Spleen (tissue), 11 donors: ENCODE measurements around the gene GRIK4. TPM values are rescaled to one million over a fixed set of nuclear protein-coding genes. Genes with fewer than 3 reads are reported as not detected.

Experiments used
- DNase-seq: peaks from one replicate; pipeline ENCODE4 v3.0.0-alpha.2; 2020
- H3K27ac ChIP-seq, 8 donors: fragments of 200-600 bp; sonication (generic) in 7 of 8; 1 replicate in 4 of 8; 2 replicates in 4 of 8; pipeline versions ENCODE4 v1.5.0 to v1.8.0; 2016 to 2021; ENCODE audit warnings: inconsistent platforms in 4 of 8, mild to moderate bottlenecking in 4 of 8, moderate library complexity in 1 of 8
- H3K27me3 ChIP-seq, 7 donors: fragments of 200-600 bp; sonication (generic) in 6 of 7; replicated peaks in 1 of 7; 1 replicate in 4 of 7; 2 replicates in 3 of 7; pipeline versions ENCODE4 v1.5.0 to v1.8.0; 2016 to 2021; ENCODE audit warnings: inconsistent platforms in 3 of 7, mild to moderate bottlenecking in 1 of 7
- H3K36me3 ChIP-seq, 6 donors: fragments of 200-600 bp; sonication (generic) in 5 of 6; 1 replicate in 4 of 6; 2 replicates in 2 of 6; pipeline versions ENCODE4 v1.5.0 to v1.8.0; 2016 to 2021; ENCODE audit warnings: inconsistent platforms in 2 of 6
- H3K4me1 ChIP-seq, 6 donors: fragments of 200-600 bp; sonication (generic) in 5 of 6; 1 replicate in 3 of 6; 2 replicates in 3 of 6; pipeline versions ENCODE4 v1.5.0 to v1.8.0; 2016 to 2021; ENCODE audit warnings: inconsistent platforms in 3 of 6
- H3K4me3 ChIP-seq, 8 donors: fragments of 200-600 bp; sonication (generic) in 7 of 8; 1 replicate in 4 of 8; 2 replicates in 4 of 8; pipeline versions ENCODE4 v1.5.0 to v1.8.0; 2016 to 2021; ENCODE audit warnings: inconsistent platforms in 4 of 8, mild to moderate bottlenecking in 4 of 8, moderate library complexity in 2 of 8
- H3K9me3 ChIP-seq, 8 donors: fragments of 200-600 bp; sonication (generic) in 7 of 8; 1 replicate in 4 of 8; 2 replicates in 4 of 8; pipeline versions ENCODE4 v1.5.0 to v1.8.0; 2016 to 2021; ENCODE audit warnings: inconsistent platforms in 4 of 8
- CTCF ChIP-seq, 11 experiments: fragments of 200-600 bp in 7 of 11; fragments of 450-650 bp in 4 of 11; sonication (generic) in 4 of 11; IDR thresholded peaks in 8 of 11; conservative IDR thresholded peaks in 3 of 11; 1 replicate in 7 of 11; 2 replicates in 4 of 11; pipeline versions ENCODE4 v1.4.0 to v1.8.0; 2016 to 2021; ENCODE audit warnings: antibody characterized with exemption in 11 of 11, inconsistent platforms in 4 of 11, mild to moderate bottlenecking in 1 of 11
- POLR2A ChIP-seq, 3 donors: fragments of 450-650 bp; IDR thresholded peaks; one replicate each; pipeline ENCODE4 v1.5.1; 2017; ENCODE audit warnings: antibody characterized with exemption in 3 of 3, mild to moderate bottlenecking in 1 of 3
- POLR2AphosphoS5 ChIP-seq, 3 donors: sonication (generic); formaldehyde crosslinking; IDR thresholded peaks; one replicate each; pipeline ENCODE4 v1.5.1; 2017; ENCODE audit warnings: antibody characterized with exemption in 3 of 3
- WGBS, 5 donors: extraction: QIAGEN DNeasy Blood & Tissue Kit in 3 of 5; methylation state at CpG; one replicate each; pipeline versions ENCODE4 v1.1.5 to v1.1.7; 2013 to 2018; 5-methylcytosine and 5-hydroxymethylcytosine counted together
- intact Hi-C: fragments of 100-400 bp; cut with DNase I; formaldehyde crosslinking; loops from one replicate; pipeline ENCODE4 v1.15.0; 2023; ENCODE audit warnings: low total_unique reads
- polyA plus RNA-seq, 3 donors: library from polyadenylated mRNA; stranded (reverse); fragments of 200-250 nt; gene quantifications; one replicate each; pipeline ENCODE4 v1.2.1, GENCODE V29; 2013
- total RNA-seq, 7 donors: library from RNA; depleted of rRNA in 3 of 7; stranded (reverse); fragments of >200 nt in 3 of 7; fragmentation: NEBNext Ultra II Directional in 4 of 7; extraction: Animal tissue kit (Norgen Biotek cat#: 25700) in 4 of 7; gene quantifications; one replicate each; pipeline versions ENCODE4 v1.1.0 to v1.2.1, GENCODE V29; 2016 to 2021
- donor health status: healthy with polysubstance abuse.
- donor health status: DM: no; HTN: no; CAD: no; lungs with moderate emphysema.
- donor health status: DM: no; HTN: no; CAD: no.
- donor health status: Bipolar disorder and iron deficiency.
- donor health status: healthy.
- donor health status: DM: no; HTN: no; CAD: no.
- donor health status: DM: yes; HTN: yes; CAD: no.

The GRIK4 gene
- total and polyA plus RNA-seq, 10 donors = 0.04 to 2.4 (median 0.59) TPM

GRCh38 chr11:120994091-120994859 is 482.7 kb downstream of the GRIK4 start:
- 5 to 18% (median 13%) methylated on average over 1 of the region's 1 CpG for WGBS, 5 donors
- H3K9me3 ChIP-seq = no peaks in the 10 kb centered on the region
- no peaks in the 10 kb centered on the region for H3K4me1 ChIP-seq
- intact Hi-C loops = no loop called here
- no peak for DNase-seq
- no peak overlapping the region for H3K4me3 ChIP-seq
- H3K27ac ChIP-seq = no peak overlapping the region
- TF ChIP-seq CTCF (IDR thresholded peaks at IDR 0.05 in 8 of 11, conservative IDR thresholded peaks at IDR 0.05 in 3 of 11) = no peak
- TF ChIP-seq POLR2A (IDR thresholded peaks at IDR 0.05) = no peak
- TF ChIP-seq POLR2AphosphoS5 (IDR thresholded peaks at IDR 0.05) = no peak
- H3K27me3 ChIP-seq = peaks cover 0 to 18% (median 0%) of the 10 kb centered on the region in 7 donors
- H3K36me3 ChIP-seq = no peaks in the 10 kb centered on the region

GRCh38 chr11:120995184-120995583 is 483.6 kb downstream of the GRIK4 start:
- no peaks in the 10 kb centered on the region for H3K9me3 ChIP-seq
- H3K4me1 ChIP-seq = no peaks in the 10 kb centered on the region
- peaks cover 0 to 25% (median 0%) of the 10 kb centered on the region in 7 donors for H3K27me3 ChIP-seq
- no peak overlapping the region for H3K27ac ChIP-seq
- TF ChIP-seq POLR2A (IDR thresholded peaks at IDR 0.05) (no peak), POLR2AphosphoS5 (IDR thresholded peaks at IDR 0.05) (no peak), CTCF (IDR thresholded peaks at IDR 0.05 in 8 of 11, conservative IDR thresholded peaks at IDR 0.05 in 3 of 11) (no peak)
- no peaks in the 10 kb centered on the region for H3K36me3 ChIP-seq
- 80 to 91% (median 89%) methylated on average over 2 of the region's 2 CpGs for WGBS, 5 donors
- intact Hi-C loops = no loop called here
- DNase-seq = no peak
- H3K4me3 ChIP-seq = no peak overlapping the region

GRCh38 chr11:120996973-120997372 is 485.4 kb downstream of the GRIK4 start:
- WGBS, 5 donors = 90 to 96% (median 93%) methylated on average over 5 of the region's 5 CpGs
- intact Hi-C loops = no loop called here
- Histone ChIP-seq H3K27me3 (peaks cover 0 to 20% (median 0%) of the 10 kb centered on the region in 7 donors), H3K4me3 (no peak overlapping the region), H3K4me1 (no peaks in the 10 kb centered on the region), H3K36me3 (no peaks in the 10 kb centered on the region), H3K27ac (no peak overlapping the region), H3K9me3 (no peaks in the 10 kb centered on the region)
- DNase-seq = no peak
- TF ChIP-seq POLR2AphosphoS5 (IDR thresholded peaks at IDR 0.05) = no peak
- no peak for TF ChIP-seq CTCF (IDR thresholded peaks at IDR 0.05 in 8 of 11, conservative IDR thresholded peaks at IDR 0.05 in 3 of 11)

GRCh38 chr11:120998581-120998980 is 487.0 kb downstream of the GRIK4 start:
- Histone ChIP-seq H3K36me3 (no peaks in the 10 kb centered on the region), H3K4me3 (no peak overlapping the region), H3K4me1 (no peaks in the 10 kb centered on the region), H3K27ac (no peak overlapping the region), H3K9me3 (no peaks in the 10 kb centered on the region), H3K27me3 (peaks cover 0 to 20% (median 0%) of the 10 kb centered on the region in 7 donors)
- no peak for DNase-seq
- 88 to 96% (median 91%) methylated on average over 1 of the region's 1 CpG for WGBS, 5 donors
- TF ChIP-seq CTCF (IDR thresholded peaks at IDR 0.05 in 8 of 11, conservative IDR thresholded peaks at IDR 0.05 in 3 of 11) (no peak), POLR2A (IDR thresholded peaks at IDR 0.05) (no peak), POLR2AphosphoS5 (IDR thresholded peaks at IDR 0.05) (no peak)
- intact Hi-C loops = no loop called here
